RWPE1 (cell line): ENCODE measurements around the gene CCR9.

ENCODE experiments used
- CTCF ChIA-PET: fragments of 350-600 bp; sonication (Branson Sonifier 250); formaldehyde crosslinking; extraction: SDS; loops from one replicate; lab custom pipeline; 2021; lab: Yijun Ruan, JAX
- POLR2A ChIA-PET: fragments of 400-600 bp; formaldehyde crosslinking; extraction: SDS; loops from one replicate; lab custom pipeline; 2020; ENCODE audit warnings: antibody characterized with exemption; ENCODE audit not compliant: low non-redundant PET; lab: Yijun Ruan, JAX
- DNase-seq: peaks from one replicate; pipeline ENCODE4 v3.0.0; 2012; ENCODE audit warnings: low spot score
- H3K27ac ChIP-seq: fragments of 450-650 bp; 2 replicates; pipeline ENCODE4 v1.5.1; 2017
- CTCF ChIP-seq: fragments of 450-650 bp; conservative IDR thresholded peaks from 2 replicates; pipeline ENCODE4 v1.5.1; 2017; ENCODE audit warnings: low read depth, mild to moderate bottlenecking

CCR9 gene

GRCh38 chr3:45938043-45938435 is 51.7 kb downstream of the CCR9 start:
- no peak for TF ChIP-seq CTCF
- ChIA-PET POLR2A (no interaction called here), CTCF (interaction anchor here (0.7 to 3.4 kb wide), 5 partner anchors 10 to 141 kb away, joined by 3 to 34 read pairs (median 3); no protein-coding TSS in a partner anchor)
- DNase-seq = no peak
- no peak overlapping the region for H3K27ac ChIP-seq

DNA sequence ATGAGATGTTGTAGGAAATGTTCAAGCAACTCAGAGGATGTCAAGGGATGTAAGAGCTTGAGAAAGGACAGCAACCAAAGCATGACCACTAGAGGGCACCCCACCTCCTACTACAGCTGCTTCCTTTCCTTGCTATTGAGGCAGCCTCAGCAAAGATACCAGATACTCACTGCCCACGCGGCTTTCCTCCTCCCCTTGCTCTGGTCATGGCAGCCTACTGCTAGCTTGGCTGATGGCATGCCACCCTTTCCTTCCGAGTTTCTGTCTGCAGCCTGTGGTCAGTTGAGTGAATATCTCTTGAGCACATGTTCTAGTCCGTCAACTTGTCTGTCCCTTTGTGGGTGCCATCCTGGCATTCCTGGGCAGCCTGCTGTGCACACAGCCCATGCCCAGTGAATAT is 52.5 kb downstream of the CCR9 start:
- peak; percentile 81 for TF ChIP-seq CTCF
- ChIA-PET POLR2A (no interaction called here), CTCF (interaction anchor here (0.5 to 3.4 kb wide), 11 partner anchors 9 to 1052 kb away, joined by 3 to 34 read pairs (median 3); partner anchors contain the start of gene CCR5)
- DNase-seq = peak; percentile 54
- H3K27ac ChIP-seq = no peak overlapping the region

DNA sequence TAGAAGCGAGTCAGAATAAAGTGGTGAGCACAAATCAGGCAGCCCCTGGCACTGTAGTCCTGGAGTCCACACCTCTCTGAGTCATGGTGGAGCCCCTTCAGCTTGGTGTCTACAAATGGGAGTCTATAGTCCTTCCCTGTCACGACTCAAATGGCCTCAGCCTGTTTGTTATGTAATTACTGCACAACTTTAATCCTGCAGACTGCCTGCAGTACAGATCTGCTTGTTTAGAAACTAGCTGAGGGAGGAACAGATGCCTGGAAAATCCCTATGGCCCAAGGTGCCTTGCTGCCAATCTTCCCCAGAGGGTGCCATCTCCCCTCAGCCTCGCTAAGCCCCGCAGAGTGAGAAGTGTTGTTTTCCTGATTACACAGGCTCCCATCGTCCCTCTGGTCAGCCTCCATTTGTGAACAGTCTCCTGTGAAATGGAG is 53.0 kb downstream of the CCR9 start:
- ChIA-PET POLR2A (no interaction called here), CTCF (interaction anchor here (0.8 to 3.4 kb wide), 4 partner anchors 54 to 432 kb away, joined by 3 to 34 read pairs (median 4); partner anchors contain the start of gene CCR5)
- H3K27ac ChIP-seq = no peak overlapping the region
- no peak for DNase-seq
- TF ChIP-seq CTCF = no peak

DNA sequence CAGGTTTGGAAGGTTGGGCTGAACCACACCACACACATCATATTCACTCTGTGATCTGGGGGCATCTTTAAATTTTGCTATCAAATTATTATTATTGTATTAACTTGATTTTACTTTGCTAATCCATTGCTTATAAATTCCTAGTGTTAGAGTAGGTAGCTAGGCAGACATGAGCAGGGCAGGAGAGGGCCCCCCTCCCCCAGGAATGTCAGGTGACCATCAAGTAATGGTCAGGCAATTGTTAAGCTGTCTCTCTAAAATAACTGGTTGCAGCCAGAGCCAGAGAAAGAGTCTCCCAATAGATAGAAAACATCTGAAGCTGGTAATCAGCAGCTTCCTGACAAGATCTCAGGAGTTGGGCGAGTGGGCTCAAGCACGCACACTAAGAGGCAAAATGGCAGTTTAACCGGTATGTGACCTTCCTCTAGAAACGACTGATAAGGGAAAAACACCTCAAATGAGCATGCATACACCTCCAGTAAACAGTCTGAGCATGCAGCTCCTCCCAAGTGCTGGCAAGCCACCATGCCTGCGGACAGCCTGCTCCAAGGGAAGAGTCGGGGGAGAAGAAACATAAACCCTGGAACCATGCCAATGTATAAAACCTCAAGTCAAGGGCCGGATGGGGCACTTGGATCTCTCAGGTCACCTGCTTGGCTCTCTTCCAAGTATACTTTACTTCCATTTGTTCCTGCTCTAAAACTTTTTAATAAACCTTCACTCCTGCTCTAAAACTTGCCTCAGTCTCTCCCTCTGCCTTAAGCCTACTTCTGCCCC is 53.8 kb downstream of the CCR9 start:
- no peak overlapping the region for H3K27ac ChIP-seq
- no peak for DNase-seq
- CTCF ChIA-PET = interaction anchor here (3.4 kb wide), 1 partner anchor 139 kb away, joined by 34 read pairs; no protein-coding TSS in a partner anchor
- POLR2A ChIA-PET = no interaction called here
- no peak for TF ChIP-seq CTCF

DNA sequence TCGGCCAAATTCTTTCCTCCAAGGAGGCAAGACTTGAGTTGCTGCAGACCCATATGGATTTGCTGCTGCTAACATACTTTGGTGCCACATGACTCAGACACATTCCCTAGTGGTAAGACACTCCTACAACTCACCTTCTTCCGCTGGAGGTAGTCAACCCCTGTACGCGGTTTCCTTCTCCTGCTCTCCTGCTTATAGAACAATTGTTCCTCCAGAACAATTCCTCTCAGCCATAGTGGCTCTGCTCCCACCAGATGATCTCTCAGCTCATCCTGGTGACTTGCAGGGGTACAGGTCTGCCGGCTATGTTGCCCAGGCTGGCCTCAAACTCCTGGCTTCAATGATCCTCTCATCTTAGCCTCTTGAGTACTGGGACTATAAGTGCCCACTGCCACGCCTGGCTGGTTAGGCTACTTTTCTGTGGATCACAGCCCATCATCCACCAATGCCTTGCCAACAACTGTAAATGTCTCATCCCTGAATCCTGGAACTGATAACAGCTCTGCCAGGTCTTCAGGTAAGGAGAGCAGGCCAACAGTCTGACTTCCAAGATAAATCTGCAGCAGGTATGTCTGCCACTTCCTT is 54.5 kb downstream of the CCR9 start:
- no peak for TF ChIP-seq CTCF
- POLR2A ChIA-PET = no interaction called here
- no peak overlapping the region for H3K27ac ChIP-seq
- no peak for DNase-seq
- CTCF ChIA-PET = interaction anchor here (0.7 to 3.4 kb wide), 3 partner anchors 9 to 284 kb away, joined by 3 to 34 read pairs (median 4); no protein-coding TSS in a partner anchor

DNA sequence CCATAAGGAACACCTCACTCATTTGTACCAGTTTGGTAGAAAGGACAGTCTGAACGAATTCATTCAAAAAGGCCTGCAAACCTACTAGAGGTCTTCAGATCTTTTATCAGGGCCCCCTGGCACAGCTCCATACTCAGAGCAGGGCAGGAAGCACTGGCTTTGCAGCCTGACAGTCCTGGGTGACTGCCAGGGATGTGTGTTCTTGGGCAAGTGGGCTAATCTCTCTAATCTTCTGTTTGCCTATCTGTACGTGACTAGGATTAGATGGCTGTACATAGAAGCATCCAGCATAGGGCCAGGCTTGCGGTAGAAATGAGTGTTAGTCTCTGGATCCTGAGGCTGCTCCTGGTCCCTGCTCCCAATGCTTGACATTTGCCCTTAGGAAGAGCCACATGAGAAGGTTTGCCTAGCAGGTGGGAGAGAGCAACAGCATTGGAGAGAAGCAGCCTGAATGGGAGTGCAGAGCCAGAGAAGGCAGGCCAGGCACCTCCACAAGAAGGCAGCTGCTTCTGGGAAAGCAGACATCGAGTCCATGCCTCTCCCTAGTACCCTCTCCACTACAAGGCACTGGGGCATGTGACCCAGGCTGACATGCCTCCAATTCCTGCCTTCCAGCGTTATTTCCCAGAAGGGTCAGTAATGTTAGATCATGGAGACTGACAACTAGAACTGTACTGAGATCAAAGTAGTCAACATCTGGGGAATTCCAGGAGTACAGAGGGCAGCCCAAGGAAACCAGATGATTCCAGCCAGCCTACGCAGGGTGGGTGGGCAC is 55.9 kb downstream of the CCR9 start:
- CTCF ChIA-PET = no interaction called here
- POLR2A ChIA-PET = no interaction called here
- H3K27ac ChIP-seq = no peak overlapping the region

More for the DNA sequence above, 55.9 kb downstream of the CCR9 start:
- DNase-seq = no peak
- no peak for TF ChIP-seq CTCF
